ENCODE measurements around the gene YTHDC2. TPM values are rescaled to one million over a fixed set of nuclear protein-coding genes. Genes with fewer than 3 reads are reported as not detected.

Gene YTHDC2
- 13.8 TPM for polyA plus RNA-seq (2012; ENCODE audit: missing spikeins)

DNA sequence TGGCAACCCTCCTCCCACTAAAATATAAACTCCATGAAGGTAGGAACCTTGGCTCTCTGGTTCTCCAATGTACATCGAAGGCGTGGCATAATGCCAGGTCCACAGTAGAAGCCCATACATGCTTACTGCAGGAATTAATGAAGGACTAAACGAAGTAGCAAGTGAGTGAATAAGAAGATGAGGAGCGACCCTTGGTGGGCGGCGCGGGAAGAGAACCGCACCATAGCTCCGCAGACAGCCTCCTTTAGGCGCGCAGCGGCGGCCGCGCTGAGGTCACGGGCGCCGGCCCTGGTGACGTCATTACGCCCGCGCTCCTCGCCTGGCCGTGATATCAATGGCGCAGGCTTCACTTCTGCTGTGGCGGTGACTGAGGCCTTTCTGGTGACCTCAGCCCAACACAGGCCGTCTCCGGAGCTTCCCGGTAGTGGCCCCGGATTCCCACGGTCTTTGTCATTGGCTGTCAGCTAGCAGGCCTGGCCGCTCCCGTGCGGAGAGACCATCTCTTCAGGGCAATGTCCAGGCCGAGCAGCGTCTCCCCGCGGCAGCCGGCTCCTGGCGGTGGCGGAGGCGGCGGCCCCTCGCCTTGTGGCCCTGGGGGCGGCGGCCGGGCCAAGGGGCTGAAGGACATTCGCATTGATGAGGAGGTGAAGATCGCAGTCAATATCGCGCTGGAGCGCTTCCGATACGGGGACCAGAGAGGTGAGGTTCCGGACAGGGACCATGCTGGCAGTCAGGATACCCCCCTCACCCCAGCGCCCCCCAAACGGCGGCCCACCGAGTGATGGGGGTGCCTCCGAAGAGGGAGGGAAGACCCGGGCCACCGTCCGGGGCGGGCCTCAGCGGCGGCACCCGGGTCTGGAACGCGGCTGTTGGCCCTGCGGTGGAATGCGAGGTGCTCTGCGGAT, at the start of gene YTHDC2:
TSS of gene YTHDC2 (plus strand) at position 311 of the 905 bp plus-strand sequence. CDS start at position 513, 202 bp downstream.
- FAIRE-seq (peak; percentile 99), DNase-seq (ENCODE audit: insufficient read length) (peak; percentile 51)
- TF ChIP-seq POLR2AphosphoS5 (IDR thresholded peaks at IDR 0.05; ENCODE audit: low read depth, low read length) (peak; percentile 90), POLR2A (IDR thresholded peaks at IDR 0.05; ENCODE audit: low read depth, low read length) (peak; percentile 93), TAF1 (IDR thresholded peaks at IDR 0.05; ENCODE audit: borderline replicate concordance, low read depth, low read length) (peak; percentile 89)

DNA sequence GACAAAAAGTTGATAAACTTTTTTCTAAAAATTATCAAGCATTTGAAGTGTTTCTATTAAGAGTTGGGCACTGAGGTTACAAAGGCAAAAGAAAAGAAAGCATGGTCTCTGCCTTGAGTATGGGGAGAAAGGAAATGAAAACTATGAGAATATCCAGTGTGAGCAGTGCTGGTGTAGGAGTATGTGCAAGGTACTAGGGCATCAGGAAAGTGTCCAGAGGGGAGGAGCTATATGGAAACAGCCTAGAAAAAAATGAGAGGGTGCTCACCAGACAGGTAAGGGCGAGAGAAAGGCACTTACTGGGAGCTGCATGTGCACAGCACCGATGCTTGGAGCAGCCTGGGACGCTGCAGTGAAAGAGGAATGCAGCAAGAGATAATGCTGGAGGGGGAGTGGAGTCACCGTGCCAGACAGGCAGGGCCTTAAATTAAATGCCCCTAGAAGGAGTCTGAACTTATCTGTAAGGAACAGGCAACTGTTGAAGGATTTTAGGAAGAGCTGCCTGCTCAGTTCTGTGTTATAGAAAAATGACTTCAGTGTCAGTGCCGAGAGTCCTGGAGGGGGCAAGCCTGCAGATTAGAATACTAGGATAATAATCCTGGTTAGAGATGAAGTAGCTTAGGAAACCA, 39.3 kb upstream of the YTHDC2 start:
- TF ChIP-seq POLR2A (IDR thresholded peaks at IDR 0.05; ENCODE audit: low read depth, low read length) = no peak
- FAIRE-seq (no peak), DNase-seq (ENCODE audit: insufficient read length) (no peak)

DNA sequence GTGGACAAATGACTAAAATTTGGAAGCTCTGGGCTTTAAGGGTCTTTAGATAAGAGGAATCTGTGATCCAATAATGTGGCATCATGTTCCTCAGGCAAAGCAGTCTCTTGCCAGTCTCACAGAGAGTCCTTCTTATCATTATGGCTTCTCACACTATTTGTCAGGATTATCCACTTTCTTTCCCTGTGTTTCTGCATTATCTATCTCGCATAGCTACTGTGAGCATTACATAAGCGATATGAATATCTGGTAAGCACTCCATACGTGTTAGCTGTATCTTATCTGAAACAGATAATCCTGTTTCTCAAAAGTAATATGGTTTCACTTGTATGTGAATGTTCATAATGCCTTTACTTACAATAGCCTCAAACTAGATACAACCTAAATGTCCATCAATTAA, 34.8 kb upstream of the YTHDC2 start:
- FAIRE-seq = no peak
- DNase-seq (ENCODE audit: insufficient read length) = no peak
- TF ChIP-seq POLR2A (IDR thresholded peaks at IDR 0.05; ENCODE audit: low read depth, low read length) = no peak
- TF ChIP-seq TAF1 (IDR thresholded peaks at IDR 0.05; ENCODE audit: borderline replicate concordance, low read depth, low read length) = no peak
- TF ChIP-seq POLR2AphosphoS5 (IDR thresholded peaks at IDR 0.05; ENCODE audit: low read depth, low read length) = no peak

DNA sequence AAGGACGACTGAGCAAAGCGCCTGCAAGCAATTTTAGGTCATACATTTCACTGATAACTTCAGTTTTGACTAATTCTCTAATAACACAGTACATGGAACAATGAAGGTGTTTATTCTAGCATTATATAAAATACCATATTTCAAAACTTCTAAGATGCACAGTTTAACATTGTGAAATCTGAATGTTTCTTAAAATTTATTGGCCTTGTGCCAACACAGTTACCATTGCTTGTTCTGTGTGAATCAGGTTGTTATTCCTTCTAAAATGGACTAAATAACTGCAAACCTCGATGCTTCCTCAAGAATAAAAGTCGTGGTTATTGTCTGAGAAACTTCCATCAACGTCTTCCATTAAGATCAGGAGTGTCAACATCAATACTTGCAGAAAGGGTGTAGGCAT, 33.3 kb upstream of the YTHDC2 start:
- FAIRE-seq (no peak), DNase-seq (ENCODE audit: insufficient read length) (no peak)
- no peak for TF ChIP-seq TAF1 (IDR thresholded peaks at IDR 0.05; ENCODE audit: borderline replicate concordance, low read depth, low read length)
- TF ChIP-seq POLR2A (IDR thresholded peaks at IDR 0.05; ENCODE audit: low read depth, low read length) = no peak
- no peak for TF ChIP-seq POLR2AphosphoS5 (IDR thresholded peaks at IDR 0.05; ENCODE audit: low read depth, low read length)

DNA sequence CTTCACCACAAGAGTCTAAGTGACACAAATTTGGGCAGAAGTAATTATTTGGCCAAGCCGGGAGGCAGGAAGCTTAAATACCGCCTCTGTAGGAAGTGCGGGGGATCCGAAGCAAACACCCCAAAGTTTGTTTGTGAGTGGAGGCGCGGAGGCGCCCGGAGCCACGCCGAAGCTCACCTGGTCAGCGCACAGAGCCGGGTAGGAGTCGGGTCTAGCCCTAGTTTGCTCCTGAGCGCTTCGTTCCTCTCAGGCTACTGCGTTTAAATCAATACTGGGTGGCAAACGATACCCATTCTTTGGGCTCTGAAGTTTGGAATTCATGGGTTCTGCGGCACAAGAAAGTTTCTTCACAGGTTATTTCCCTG, 26.1 kb upstream of the YTHDC2 start:
- TF ChIP-seq POLR2A (IDR thresholded peaks at IDR 0.05; ENCODE audit: low read depth, low read length) (no peak), POLR2AphosphoS5 (IDR thresholded peaks at IDR 0.05; ENCODE audit: low read depth, low read length) (no peak), TAF1 (IDR thresholded peaks at IDR 0.05; ENCODE audit: borderline replicate concordance, low read depth, low read length) (no peak)
- FAIRE-seq (no peak), DNase-seq (ENCODE audit: insufficient read length) (no peak)

DNA sequence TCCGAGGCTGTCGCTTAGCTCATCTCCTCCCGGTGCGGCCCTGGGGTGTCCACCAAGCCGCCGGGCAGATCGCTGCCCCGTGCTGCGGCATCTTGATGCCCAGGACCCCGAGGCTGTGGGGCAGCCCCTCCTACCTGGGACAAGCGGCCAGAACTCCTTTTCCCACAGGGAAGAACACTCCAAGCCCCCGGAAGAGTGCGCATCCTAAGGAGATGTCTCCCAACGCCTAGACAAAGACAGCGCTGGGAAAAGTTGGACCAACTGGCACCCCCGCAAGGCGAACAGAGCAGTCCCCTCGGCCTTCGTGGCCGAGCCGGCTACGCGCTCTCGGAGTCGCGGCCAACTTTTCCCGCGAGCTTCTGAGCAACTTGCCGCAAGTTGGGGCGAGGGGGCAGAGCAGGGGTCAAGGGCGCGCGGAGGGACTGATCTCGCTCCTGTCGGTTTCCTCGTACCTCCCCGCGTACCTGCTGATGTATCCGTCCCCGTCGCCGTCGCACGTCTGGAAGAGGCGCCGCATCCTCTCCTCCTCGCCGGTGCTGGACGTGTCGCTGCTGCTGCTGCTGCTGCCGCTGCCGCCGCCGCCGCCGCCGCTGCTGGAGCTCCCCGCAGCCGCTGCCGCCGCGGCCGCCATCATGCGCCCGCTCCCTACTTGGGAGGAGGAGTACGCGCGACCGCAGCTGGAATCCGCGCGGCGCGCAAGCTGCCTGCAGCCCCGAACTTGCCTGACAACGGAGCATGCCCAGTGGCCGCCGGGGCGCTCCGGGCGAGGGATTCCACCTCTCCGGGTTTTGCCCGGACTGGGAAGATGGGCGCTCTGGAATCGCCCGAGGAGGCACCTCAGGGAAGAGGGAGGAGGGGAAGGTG, 25.5 kb upstream of the YTHDC2 start, which contains the start of gene MCC:
TSS of gene MCC (minus strand) at position 673 of the 864 bp plus-strand sequence.
- no peak for FAIRE-seq
- TF ChIP-seq POLR2A (IDR thresholded peaks at IDR 0.05; ENCODE audit: low read depth, low read length) (no peak), POLR2AphosphoS5 (IDR thresholded peaks at IDR 0.05; ENCODE audit: low read depth, low read length) (no peak), TAF1 (IDR thresholded peaks at IDR 0.05; ENCODE audit: borderline replicate concordance, low read depth, low read length) (no peak)
- no peak for DNase-seq (ENCODE audit: insufficient read length)

DNA sequence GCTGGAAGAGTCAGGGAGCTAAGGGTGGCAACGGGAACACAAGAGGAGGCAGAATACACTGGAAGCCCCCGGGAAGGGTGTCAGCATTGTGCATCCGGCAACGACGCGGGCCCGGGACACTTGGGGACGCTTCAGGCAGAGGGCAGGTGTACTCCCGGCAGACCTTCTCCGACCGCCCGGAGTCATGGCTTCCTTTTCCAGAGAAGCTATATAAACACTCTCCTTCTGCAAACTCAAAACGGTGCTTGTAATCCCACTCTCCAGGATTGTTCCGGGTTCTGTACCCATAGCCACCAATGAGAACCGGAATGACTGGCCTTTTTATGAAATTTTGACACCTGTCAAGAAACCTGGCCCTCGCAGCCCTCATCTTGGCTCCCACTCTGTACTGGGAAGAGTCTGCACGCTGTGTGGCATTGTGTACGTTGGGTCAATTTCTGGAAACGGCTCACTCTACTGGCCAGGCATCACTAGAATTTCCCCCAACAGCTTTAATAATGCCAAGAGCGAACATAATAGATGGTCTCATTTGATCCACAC, 24.8 kb upstream of the YTHDC2 start:
- no peak for DNase-seq (ENCODE audit: insufficient read length)
- FAIRE-seq = no peak
- TF ChIP-seq TAF1 (IDR thresholded peaks at IDR 0.05; ENCODE audit: borderline replicate concordance, low read depth, low read length) = no peak
- TF ChIP-seq POLR2AphosphoS5 (IDR thresholded peaks at IDR 0.05; ENCODE audit: low read depth, low read length) = no peak
- no peak for TF ChIP-seq POLR2A (IDR thresholded peaks at IDR 0.05; ENCODE audit: low read depth, low read length)

DNA sequence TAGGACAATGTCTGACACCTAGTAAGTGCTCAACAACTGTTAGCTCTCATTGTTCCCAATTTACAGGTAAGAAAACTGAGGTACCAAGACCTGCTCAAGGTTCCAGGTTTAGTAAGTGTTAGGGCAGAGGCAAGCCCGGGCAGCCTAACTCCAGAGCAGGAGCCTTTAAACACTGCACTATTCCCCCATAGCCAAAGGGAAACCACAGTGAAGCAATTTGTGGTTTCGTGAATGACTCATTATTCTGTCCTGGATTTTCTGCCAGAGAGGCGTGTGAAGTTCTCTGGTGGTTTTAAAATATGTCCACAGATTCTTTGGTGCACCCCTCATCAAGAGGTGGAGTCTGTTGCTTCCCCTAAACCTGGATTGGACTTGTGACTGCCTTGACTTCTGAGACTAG, 24.2 kb upstream of the YTHDC2 start:
- TF ChIP-seq TAF1 (IDR thresholded peaks at IDR 0.05; ENCODE audit: borderline replicate concordance, low read depth, low read length) = no peak
- TF ChIP-seq POLR2AphosphoS5 (IDR thresholded peaks at IDR 0.05; ENCODE audit: low read depth, low read length) = no peak
- TF ChIP-seq POLR2A (IDR thresholded peaks at IDR 0.05; ENCODE audit: low read depth, low read length) = no peak
- FAIRE-seq = no peak
- no peak for DNase-seq (ENCODE audit: insufficient read length)

DNA sequence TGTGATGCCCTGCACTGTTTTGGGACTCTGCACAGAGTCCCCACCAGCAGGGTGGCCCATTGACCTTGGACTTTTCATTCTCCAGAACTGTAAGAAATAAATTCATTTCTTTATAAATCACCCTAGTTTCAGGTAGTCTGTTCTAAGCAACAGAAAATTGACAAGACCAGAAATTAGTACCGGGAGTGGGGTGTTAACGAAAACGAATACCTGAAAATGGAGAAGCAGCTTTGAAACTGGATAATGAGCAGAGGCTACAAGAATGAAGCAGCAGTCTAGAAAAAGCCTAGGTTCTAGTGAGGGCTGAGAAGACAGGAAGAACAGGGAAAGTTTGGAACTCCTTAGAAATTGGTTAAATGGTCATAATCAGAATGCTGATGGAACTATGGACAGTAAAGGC, 23.2 kb upstream of the YTHDC2 start:
- no peak for FAIRE-seq
- no peak for DNase-seq (ENCODE audit: insufficient read length)
- no peak for TF ChIP-seq TAF1 (IDR thresholded peaks at IDR 0.05; ENCODE audit: borderline replicate concordance, low read depth, low read length)

DNA sequence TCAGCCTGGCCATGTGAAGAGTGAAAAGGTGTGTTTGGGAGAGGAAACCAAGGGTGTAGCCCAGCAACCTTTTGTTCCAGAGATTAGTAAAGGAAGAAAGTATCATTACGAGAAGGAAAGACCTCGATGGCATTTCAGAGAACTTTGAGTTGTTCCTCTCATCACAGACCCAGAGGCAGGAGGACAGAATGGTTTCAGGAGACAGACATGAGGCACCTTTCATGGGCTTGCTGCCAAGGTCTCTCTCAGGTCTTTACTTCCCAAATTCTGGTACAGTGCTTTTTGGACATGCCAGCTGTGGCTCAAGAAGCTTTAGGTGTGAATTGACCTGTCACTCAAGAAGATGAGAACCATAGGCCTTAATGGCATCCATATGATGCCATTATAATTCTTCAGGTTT, 22.5 kb upstream of the YTHDC2 start:
- FAIRE-seq (no peak), DNase-seq (ENCODE audit: insufficient read length) (no peak)
- TF ChIP-seq TAF1 (IDR thresholded peaks at IDR 0.05; ENCODE audit: borderline replicate concordance, low read depth, low read length) (no peak), POLR2A (IDR thresholded peaks at IDR 0.05; ENCODE audit: low read depth, low read length) (no peak), POLR2AphosphoS5 (IDR thresholded peaks at IDR 0.05; ENCODE audit: low read depth, low read length) (no peak)

DNA sequence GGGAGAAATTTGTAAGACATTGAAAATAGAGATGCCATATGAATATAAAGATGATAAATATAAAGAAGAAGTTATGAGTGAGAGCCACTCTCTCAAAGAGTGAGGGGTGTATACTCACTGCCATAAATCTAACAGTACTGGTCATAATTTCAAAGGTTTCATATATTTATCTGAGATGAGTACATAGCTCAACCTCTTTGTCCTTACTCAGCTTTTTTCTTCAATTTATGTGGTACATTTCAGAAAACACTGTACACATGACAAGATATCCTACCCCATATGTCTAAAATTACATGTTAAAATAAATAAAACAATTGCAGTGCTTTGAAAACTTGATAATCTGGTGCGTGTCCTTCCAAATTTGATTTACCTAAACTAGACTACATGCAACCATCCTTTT, 20.0 kb upstream of the YTHDC2 start:
- DNase-seq (ENCODE audit: insufficient read length) = no peak
- no peak for FAIRE-seq
- no peak for TF ChIP-seq POLR2AphosphoS5 (IDR thresholded peaks at IDR 0.05; ENCODE audit: low read depth, low read length)
- no peak for TF ChIP-seq POLR2A (IDR thresholded peaks at IDR 0.05; ENCODE audit: low read depth, low read length)
- no peak for TF ChIP-seq TAF1 (IDR thresholded peaks at IDR 0.05; ENCODE audit: borderline replicate concordance, low read depth, low read length)
